ENCODE data around the gene SLC25A22.

Gene SLC25A22

DNA sequence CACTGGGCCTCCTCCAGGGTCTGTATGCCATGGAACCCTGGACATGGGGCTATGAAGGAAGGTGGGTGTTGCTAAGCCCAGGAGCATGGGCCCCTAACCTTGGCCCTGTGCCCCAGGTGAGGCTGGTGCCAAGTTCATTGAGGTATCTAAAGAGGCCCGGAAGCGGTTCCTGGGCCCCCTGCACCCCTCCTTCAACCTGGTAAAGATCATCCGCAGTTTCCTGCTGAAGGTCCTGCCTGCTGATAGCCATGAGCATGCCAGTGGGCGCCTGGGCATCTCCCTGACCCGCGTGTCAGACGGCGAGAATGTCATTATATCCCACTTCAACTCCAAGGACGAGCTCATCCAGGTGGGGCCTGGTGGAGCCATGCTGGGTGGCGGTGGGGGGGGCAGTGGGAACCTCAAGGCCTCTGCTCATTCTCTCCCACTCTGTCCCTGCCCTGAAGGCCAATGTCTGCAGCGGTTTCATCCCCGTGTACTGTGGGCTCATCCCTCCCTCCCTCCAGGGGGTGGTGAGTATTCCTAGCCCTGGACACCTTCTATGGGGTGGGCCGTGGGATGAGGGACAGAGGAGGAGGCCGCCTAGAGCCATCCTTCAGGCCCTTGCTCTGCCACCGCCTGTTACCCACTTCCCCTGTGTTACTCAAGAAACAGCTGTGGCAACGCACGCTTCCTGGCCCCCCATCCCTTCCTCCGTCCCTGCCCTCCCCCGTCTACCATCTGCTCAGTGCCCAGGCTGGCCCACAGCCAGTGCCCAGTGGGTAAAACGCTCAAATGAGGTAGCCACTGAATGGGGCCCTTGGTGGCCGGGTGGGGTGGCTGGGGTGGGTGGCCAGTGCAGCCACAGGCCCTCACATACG, 23.7 kb upstream of the SLC25A22 start:
- no peak for DNase-seq

DNA sequence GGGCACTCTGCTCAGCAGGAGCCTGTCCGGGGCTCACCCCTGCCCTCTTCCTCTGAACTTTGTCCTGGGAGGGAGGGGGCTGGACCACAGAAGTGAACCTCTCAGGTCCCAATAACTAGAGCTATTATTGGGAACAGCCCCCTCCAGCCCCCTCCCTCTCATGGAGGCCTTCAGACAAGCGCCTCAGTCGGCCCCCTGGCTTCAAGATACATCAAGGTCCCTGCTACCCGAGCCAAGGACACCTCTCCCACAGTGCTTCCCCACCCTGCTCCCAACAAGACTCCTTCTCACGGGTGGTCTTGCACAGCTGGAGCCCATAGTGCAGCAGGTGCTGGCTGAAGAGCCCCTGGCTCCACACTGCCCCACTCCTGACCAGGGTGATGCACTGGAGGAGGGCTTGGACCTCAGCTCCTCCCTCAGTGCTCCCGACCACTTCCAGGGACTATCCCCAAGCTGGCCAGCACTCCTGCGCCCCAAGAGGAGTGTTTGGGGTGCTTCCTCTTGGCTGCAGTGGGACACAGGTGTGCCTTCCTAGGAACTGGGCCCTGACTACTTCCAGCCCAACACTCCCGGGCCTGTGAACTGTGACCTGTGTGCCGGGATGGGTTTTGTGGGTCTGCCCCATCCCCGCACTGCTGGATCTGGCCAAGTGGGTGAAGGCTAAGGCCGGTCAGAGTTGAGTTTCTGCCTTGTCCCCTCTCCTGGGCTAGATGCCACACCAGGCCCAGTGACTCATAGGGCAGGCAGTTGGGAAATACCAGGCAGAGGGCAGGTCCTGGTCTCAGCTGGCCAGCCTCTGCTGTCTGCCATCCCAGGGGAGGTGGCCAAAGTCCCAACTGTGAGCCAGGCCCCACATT, 22.8 kb upstream of the SLC25A22 start:
- DNase-seq, result no peak

DNA sequence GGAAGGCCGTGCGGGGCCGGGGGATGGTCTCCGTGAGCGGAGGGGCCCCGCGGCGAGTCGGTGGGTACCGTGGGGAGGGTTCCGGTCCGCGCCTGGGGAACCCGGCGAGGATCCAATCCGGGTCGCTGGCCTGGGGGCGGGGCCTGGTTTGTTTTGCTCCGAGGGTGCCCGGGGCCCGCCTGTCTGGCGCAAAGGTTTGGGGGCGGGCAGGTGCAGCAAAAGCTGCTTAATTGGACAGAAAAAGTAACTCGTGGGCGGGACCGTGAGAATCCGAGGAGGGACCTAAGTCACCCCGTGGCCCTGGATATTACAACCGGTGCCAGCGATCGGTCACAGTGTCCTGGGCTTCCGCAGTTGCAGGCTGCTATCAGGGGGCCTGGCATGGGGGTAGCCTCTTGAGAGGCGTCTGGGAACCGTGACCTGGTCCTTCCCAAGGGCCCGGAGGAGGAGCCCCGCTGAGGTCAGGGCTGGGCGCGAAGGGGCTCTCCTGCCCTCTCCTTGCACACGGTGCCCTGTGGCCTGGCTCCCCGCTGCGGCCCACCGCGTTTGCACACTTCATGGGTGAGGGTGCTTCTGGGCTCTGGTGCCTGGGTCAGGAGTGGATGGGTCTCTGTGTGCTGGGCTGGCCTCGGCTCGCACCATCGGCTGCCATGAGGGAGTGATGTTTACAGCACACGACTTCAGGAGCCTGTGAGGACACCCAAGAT, 22.0 kb upstream of the SLC25A22 start:
- peak; percentile 96 for DNase-seq

DNA sequence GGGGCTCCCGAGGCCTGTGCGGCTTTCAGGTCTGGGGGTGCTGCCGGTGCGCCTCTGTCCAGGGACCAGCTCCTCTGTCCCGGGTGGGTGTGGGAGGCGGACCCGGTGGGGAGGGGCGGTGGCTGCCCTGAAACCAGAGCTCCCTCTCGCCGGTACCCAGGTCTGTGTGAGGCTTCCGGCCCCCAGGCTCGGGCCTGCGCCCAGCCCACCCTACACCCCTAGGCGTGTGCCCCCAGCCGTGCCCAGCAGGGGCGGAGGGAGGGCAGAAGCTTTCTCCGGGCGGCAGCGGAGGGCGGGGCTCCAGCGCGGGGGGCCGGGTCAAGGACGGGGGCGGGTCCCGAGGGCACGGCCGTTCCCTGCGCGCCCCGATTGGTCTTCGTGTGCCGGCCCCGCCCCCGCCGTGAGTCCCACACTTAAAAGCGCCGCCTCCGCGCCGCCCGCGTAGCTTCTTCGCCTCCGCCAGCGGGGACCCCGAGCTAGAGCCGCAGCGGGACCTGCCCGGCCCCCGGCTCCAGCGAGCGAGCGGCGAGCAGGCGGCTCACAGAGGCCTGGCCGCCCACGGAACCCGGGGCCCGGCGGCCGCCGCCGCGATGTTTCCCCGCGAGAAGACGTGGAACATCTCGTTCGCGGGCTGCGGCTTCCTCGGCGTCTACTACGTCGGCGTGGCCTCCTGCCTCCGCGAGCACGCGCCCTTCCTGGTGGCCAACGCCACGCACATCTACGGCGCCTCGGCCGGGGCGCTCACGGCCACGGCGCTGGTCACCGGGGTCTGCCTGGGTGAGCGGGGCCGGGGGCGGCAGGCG, 21.2 kb upstream of the SLC25A22 start:
- peak; percentile 93 for DNase-seq

DNA sequence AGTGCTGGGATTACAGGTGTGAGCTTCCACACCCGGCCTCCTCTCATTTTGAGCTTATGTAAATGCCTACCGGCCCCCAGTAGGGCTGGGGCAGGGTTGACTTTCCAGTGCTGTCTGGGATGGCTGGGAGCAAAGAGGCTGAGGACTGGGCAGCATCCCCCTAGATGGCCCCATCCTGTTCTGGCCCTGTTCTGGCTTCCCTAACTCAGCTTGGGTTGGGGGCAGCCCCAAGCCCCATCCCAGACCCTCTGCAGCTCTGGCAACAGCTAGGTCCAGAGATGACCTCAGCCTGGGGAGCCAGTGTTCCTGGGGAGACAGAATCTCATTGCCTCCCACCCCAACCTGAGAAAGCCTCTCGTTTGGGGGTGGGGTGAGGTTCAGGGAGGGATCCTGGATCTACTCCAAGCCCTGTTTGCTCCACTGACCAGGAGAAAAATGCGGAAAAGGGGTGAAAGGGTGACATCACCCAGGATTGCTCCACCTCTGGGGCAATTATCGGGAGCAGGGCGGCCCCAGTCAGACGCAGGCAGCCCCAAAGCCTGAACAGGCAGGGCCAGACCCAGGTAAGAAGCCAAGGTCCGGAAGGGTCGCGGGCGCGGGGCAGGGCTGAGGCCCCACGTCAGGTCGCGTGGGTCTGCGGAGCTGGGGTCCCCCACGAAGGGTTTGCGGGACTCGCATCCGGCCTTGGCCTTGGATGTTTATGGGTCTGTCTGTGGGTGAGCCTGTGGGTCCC, 20.5 kb upstream of the SLC25A22 start, which contains the start of gene PNPLA2:
TSS of gene PNPLA2 (plus strand) at position 519 of the 733 bp plus-strand sequence. CDS start 805 bp downstream, outside the sequence.
- no peak for DNase-seq

DNA sequence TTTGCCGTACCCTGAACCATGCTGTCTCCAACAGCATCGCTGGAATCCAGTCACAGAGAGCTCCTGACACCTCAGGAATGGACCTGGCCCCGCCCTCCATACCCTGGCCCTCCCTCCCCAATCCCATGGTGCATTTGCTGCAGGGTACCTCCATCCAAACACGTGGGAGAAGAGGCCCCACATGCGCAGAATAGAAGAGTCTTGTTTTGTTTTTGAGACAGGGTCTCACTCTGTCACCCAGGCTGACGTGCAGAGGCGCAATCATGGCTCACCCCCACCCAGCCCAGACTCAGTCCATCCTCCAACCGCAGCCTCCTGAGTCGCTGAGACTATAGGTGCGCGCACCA, 18.3 kb upstream of the SLC25A22 start:
- no peak for DNase-seq

DNA sequence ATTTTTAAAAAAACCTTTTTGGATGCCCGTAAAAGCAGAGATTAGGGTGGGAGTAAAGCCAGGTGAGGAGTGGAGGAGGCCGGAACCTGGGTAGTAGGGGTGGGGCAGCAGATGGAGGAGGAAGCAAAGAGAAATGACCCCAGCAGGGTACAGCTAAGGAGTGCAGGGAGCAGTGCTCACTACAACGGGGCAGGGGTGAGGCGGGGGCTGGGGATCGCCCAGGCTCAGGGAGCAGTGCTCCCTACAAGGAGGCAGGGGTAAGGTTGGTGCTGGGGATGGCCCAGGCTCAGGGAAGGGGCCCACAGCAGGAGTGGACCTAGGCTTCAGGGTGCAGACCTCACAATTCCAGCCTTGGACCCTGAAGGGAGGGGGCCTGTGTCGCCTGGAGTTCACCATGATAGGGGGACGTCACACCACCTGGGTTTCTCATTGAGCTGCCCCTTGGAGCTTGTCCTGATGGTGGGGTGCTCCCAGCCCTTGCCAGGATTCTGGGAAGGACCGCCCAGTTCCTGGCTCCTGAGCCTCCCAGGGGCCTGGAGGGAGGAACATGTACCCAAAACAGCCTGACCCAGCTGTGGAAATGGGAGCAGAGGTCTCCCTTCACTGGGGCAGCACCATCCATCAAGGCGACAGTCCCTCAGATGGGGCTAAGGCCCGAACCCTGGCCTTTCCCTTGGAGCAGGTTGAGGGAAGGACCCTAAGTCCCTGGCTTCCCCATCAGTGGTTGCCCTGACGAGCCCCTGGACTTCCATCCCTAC, 17.8 kb upstream of the SLC25A22 start:
- no peak for DNase-seq

DNA sequence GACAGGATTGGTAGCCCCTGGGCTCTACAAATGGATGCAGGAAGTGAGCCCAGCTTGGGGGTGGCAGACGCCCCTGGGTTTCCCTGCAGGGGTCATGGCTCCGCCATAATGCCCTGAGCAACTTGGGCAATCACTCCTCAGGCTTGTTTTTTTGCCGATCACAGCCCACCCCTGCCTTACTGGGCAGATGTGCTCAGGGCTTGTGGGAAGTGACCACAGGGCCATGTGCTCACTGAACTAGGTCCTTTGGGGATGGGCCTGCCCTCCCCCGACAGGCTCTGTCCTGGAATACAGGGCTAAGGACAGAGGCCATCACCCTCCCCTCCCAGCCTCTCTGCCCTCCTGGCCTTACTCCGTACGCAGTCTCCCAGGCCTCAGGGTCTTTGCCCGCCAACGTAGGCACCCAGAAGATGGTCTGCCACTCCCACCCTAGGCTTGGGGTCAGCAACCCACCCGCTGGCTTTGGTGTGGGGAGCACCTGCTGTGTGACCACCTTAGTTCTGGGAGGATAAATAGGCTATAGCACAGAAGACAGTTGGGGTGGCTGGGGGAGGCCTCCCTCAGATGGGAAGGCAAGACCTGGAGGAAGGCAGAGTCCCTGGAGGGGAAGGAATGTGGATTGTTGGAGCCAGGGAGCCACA, 15.5 kb upstream of the SLC25A22 start:
- DNase-seq, result no peak

DNA sequence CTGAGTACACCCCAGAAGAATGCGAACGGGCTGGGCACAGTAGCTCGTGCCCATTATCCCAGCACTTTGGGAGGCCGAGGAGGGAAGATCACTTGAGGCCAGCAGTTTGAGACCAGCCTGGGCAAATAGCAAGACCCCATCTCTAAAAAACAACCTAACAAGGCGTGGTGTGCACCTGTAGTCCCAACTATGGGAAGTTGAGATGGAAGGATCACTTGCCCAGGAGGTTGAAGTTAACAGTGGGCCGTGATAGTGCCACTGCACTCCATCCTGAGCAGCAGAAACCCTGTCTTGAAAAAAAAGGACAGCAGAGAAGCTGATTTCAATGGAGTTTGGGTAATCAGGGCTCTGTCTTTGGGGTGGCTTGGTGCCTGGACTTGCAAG, 15.0 kb upstream of the SLC25A22 start:
- DNase-seq, result no peak

DNA sequence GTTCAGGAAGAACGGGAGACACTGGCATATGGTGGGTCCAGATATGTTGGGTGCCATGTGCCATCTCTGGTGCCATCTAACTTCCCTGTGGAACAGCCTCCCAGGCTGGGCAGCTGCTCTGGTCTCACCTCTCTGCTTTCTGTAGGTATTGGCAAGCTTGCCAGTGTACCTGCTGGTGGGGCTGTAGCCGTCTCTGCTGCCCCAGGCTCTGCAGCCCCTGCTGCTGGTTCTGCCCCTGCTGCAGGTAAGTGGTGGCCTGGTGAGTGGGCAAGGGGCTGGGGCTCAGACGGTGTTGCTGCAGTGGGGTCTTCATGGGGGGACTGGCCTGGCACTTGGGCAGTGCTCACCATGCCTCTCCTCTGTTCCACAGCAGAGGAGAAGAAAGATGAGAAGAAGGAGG, 14.3 kb upstream of the SLC25A22 start:
- no peak for DNase-seq

DNA sequence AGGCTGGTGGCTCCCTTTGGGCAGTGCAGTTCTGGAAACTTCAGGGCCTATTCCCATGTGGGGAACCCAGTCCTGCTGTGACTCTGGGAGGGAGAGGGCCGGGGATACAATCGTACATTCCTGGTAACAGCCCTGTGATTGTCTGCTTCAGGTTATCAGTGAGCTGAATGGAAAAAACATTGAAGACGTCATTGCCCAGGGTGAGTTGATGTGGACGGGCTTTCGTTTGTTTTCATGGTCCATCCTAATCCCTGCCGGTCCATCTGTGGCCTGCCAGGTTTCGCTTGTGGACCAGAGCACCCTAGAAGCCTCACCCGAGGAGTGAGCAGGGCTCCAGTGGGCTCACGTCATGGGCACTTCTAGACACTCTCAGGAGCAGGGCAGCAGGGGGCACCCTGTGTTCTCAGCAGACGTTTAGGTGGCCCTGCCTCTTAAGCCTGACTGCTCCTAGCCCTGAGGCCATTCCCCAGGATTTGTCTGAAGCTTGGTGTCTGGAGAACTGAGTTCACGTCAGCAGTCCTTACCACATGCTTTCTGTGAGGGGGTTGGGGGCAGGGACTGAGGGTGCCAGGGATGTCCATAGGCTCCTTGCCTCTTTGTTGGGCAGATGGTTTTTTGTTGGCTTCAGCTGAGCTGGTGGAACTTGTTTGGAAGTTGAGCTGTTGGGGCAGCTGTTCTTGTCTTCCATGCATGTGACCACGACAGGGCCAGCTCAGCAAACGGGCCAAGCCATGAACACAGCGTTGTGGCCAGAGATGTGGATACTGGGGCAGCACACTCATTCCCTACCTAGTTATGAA, 13.6 kb upstream of the SLC25A22 start:
- DNase-seq, result no peak

DNA sequence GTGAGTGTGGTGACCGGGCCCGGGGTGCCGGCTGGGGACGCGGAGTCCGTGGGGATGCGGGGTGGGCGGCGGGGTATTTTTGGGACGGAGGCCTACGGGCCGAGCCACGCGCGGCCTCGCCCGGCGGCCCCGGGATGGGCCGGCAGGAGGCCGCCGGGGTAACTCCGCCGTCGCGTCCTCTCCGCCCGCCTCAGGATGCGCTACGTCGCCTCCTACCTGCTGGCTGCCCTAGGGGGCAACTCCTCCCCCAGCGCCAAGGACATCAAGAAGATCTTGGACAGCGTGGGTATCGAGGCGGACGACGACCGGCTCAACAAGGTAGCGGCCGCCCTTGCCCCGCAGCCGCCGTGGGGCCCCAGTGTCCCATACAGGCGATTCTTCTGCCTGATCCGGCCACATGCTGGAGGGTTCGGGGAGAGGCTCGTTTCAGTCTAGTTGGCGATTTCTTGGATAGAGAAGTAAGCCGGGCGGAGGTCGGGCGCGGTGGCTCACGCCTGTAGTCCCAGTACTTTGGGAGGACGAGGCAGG, 12.0 kb upstream of the SLC25A22 start:
- DNase-seq, result no peak

DNA sequence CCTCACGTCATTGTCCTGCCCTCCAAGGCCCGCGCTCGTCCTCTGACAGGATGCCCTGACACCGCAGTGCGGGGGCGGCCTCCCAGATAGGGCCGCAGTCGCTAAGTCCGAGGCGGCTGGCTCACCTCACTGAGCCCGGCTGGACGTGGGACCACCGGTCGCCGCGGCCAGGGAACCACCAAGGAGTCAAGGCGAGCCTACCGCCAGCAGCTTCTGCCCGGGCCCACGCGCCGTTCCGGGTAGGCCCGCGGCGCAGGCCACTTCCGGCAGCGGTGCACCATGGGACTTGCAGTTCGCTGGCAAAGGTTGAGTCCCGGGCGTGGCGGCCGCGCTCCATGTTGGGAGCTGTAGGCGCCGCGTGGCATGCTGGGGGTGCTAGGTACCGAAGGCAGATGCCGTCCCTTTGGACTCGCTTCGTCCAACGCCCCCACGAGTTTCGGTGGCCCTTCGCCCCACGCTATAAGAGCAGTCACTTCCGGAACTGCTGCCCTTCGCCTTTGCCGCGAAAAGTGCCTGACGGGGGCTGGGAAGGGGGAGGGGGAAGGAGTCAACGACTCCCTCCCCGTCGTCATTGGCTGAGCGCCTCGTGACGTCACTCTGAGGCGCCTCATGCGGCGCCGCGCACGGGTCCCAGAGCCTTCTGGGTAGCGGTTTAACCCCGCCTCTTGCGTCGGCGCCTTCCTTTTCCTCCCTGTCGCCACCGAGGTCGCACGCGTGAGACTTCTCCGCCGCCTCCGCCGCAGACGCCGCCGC, 11.4 kb upstream of the SLC25A22 start, which contains the start of gene RPLP2:
TSS of gene RPLP2 (plus strand) at position 681 of the 753 bp plus-strand sequence. CDS start 268 bp downstream, outside the sequence.
- DNase-seq, result peak; percentile 97

DNA sequence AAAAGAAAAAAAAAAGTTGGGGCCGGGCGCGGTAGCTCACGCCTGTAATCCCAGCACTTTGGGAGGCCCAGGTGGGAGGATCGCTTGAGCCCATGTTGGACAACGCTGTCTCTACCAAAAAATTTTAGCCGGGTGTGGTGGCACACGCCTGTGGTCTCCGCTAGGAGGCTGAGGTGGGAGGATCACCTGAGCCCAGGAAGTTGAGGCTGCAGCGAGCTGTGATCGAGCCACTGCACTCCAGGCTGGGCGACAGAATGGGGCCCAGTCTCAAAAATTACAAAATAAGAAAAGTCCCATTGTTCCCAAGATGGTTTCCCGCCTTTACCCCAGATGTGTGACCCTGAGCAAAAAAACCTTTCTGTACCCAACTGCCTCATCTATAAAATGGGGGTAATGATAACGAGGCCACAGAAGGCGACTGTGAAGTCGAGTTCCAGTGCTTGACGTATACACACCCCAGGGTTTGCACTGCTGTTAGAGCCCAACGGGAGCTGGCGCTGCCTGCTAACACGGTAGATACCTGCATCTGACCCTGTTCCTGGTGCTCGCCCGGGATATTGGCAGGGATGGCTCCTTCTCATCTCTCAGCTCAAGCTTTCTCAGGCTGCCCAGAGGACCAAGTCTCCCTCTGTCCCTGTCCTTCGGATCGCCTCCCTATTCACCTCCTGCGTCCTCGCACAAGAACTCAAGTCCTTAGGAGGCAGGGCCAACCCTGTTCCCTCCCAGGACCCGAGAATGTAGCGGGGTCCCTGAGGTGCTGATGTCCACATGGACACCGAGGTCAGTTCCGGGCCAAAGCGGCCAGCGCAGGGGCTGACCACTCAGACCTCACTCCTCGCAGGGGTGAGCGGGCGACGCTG, 10.6 kb upstream of the SLC25A22 start:
- peak; percentile 68 for DNase-seq

DNA sequence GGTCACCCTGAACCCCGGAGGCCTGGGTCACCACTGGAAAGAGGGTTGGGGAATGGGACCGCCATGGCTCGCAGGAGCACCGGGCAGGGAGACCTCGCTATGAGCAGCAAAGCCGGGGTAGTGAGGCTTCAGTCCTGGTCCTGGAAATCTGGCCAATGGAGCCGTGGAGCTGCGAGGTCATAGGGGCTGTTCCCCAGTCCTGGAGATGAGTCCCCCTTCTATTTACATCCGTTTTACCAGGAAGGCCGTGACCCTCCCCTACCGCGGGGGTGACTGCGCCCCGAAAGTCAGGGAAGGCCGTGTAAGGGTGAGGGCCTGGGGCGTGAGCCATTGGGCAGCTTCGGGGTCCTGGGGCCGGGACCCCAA, 6.5 kb upstream of the SLC25A22 start:
- DNase-seq, result no peak

DNA sequence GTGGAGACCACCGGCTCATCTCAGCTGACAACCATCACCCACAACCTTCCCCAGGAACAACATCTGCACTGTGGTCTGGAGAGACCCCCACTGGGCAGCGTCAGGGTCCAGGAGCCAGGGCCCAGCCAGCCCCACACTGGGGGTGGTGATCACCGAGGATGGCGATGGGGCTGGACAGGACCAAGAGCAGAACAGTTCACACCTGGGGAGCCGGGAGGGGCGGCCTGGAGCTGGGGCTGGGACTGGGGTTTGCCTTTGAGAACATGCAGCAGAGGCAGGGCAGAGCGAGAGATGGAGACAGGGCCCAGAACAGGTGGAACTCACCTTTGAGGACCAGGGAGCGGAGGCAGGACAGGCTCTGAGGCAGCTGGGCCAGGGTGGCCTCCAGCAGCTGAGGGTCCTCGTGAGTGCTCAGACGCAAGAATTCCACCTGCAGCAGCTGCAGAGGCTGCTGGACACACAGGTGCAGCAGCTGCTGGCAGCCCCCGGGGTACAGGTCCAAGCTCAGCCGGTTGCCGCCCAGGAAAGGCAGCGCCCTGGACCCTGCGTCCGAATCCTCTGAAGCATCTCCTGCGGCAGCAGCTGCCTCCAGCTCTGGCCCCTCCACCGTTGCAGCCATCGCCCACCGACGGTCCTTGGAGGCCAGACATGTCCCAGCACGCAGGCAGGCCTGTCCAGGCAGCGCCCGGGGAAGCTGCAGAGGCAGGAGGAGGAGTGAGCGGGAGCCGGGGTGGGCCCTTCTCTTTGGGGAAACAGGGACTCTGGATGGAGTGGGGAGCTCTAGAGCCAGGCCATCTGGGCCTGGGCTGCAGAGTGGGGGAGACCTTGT, 5.9 kb upstream of the SLC25A22 start:
- no peak for DNase-seq

DNA sequence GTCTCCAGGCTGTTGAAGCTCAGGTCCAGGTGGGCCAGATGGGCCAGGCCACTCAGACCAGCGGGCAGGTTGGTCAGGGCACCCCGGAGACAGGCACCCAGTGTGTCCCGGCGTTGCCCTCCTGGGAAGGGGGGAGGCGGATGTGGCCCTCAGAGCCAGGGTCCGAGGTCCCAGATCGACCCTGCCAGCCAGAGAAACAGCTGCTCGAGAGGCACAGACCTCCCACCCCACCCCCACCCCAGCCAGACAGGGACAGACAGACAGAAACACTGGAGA, 5.3 kb upstream of the SLC25A22 start:
- no peak for DNase-seq
